ENCODE data around the gene MATN4. TPM values are rescaled to one million over a fixed set of nuclear protein-coding genes. Genes with fewer than 3 reads are reported as not detected.
A peak's percentile ranks its signal among the peaks of the same experiment; 100 is the strongest.

MATN4 gene
- polyA plus RNA-seq, 4 donors: 0.20 to 0.58 (median 0.40) TPM

DNA sequence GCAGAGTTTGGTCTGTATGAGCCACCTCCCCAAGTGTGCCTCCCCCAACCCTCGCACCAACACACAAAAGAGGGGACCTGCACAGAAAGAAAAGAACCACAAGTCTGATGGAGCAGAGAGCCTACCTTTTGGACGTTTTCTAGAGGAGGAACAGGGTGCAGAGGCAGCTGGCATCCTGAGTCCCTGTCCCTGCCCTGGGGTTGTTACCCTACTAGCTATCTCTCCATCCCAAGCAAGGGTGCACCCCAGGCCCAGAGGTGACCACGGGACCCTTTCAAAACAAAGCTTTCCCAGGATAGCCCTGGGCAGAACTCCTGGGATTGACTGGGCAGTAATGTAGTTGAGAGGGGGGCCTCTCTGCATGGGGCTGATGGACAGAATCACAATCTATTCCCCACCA lies 9.7 kb upstream of the MATN4 start:
- no peak for DNase-seq (ENCODE audit: low read depth in 4 of 4, low spot score in 3 of 4)

DNA sequence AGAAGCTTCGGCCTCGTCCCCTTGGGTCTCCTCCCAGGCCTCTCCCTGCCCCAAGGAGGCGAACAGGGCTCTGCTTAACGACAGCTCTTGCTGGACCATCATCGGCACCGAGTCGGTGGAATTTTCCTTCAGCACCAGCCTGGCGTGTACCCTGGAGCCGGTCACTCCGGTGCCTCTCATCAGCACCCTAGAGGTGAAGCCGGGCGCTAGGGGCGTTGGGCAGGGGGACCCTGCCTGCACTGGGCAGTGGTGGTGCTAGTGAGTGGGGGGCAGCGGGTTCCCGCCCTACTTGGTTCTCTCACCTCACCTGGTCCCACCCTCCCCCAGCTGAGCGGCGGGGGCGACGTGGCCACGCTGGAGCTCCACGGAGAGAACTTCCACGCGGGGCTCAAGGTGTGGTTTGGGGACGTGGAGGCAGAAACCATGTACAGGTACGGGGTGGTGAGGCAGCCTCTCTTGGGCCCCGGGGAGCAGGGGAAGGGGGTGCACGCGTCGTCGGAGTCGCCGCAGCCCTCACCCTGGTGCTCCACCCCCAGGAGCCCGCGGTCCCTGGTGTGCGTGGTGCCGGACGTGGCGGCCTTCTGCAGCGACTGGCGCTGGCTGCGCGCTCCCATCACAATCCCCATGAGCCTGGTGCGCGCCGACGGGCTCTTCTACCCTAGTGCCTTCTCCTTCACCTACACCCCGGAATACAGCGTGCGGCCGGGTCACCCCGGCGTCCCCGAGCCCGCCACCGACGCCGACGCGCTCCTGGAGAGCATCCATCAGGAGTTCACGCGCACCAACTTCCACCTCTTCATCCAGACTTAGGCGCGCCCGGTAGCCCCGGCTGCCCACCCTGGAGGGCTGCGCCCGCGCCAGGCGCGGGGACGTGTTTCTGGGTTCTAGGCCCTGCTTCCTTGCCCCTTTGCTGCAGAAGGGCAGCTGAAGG lies 8.3 kb upstream of the MATN4 start:
- no peak for DNase-seq (ENCODE audit: low read depth in 4 of 4, low spot score in 3 of 4)

GRCh38 chr20:45315672-45316071 lies 7.6 kb upstream of the MATN4 start:
- DNase-seq (ENCODE audit: low read depth in 4 of 4, low spot score in 3 of 4): no peak

DNA sequence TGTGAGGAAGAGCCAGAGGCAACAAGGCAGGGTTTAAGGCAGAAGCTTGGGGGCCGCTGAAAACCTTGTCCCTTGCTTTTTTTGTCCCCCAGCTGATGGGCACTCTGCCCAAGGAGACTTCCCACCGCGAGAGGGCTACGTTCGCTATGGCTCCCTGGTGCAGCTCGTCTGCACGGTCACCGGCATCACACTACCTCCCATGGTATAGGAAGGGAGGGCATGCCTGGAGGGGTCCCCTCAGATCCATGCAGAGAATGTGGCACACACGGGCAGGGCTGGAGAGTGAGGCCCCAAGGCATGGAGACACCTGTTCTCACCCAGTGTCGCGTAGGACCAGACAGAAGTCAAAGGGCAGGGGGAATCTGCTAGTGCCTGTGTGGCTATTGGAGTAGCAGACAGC lies 5.8 kb upstream of the MATN4 start:
- DNase-seq (ENCODE audit: low read depth in 4 of 4, low spot score in 3 of 4): no peak

GRCh38 chr20:45313065-45313695 lies 5.1 kb upstream of the MATN4 start:
- no peak for DNase-seq (ENCODE audit: low read depth in 4 of 4, low spot score in 3 of 4)

GRCh38 chr20:45312241-45312640 lies 4.1 kb upstream of the MATN4 start:
- no peak for DNase-seq (ENCODE audit: low read depth in 4 of 4, low spot score in 3 of 4)

GRCh38 chr20:45311589-45312211 lies 3.6 kb upstream of the MATN4 start:
- peak in 1 of 4 donors; percentile 20 for DNase-seq (ENCODE audit: low read depth in 4 of 4, low spot score in 3 of 4)

GRCh38 chr20:45309075-45309474 lies 976 bp upstream of the MATN4 start:
- no peak for DNase-seq (ENCODE audit: low read depth in 4 of 4, low spot score in 3 of 4)

DNA sequence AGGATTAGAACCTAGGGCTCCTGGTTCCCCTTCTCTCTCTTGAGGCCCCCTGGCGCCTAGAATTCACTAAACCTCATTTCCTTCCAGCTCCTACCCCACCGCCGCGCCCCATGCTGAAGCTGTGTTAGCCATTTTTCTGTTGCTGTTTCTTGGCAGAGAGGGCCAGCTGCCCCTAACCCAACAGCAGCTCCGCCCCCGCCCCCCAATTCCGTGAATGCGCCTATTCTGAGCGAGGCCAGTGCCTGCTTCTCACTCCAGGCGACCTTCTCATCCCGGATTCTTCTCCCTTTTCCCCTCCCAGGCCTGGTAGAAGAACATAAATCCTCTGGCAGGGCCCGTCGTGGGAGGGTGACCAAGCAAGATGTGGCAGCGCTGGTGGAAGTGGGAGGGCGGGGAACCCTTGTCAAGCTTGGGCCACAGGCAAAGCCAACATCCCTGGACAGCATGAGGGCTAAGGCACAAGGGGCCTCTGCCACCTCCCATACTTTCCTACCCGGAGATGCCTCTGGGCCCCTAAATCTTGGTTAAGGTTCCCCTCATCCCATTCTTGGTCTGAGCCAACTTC lies 941 bp downstream of the MATN4 start:
- peak in 1 of 4 donors; percentile 16 for DNase-seq (ENCODE audit: low read depth in 4 of 4, low spot score in 3 of 4)

DNA sequence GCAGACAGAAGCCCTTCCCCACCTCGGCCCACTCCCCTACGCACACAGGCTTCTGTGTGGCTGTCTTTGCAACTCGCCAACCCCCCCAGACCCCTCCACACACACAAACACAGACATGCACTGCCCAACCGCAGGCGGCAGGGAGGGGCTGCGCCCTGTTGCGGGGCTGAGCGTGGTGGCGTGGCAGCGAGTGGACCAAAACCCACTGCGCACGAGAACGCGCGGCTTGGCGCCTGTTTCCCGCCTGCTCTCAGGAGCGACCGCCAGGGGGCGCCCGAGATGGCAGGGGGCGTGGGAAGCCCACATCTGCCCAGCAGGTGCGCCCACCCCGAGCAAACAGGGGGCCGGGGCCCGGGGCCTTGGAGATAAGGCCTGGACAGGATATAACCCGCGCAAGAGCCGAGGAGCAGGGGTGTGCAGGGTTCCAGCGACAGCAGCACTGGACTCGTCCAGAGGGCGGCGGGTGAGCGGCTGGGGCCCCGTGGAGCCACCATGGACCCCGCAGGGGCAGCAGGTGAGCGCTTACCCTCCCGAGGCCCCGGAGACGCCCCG lies 1.6 kb downstream of the MATN4 start, which contains the start of gene RBPJL:
TSS of gene RBPJL (plus strand) at position 410 of the 552 bp plus-strand sequence. CDS start at position 493, 83 bp downstream.
- DNase-seq (ENCODE audit: low read depth in 4 of 4, low spot score in 3 of 4): no peak

DNA sequence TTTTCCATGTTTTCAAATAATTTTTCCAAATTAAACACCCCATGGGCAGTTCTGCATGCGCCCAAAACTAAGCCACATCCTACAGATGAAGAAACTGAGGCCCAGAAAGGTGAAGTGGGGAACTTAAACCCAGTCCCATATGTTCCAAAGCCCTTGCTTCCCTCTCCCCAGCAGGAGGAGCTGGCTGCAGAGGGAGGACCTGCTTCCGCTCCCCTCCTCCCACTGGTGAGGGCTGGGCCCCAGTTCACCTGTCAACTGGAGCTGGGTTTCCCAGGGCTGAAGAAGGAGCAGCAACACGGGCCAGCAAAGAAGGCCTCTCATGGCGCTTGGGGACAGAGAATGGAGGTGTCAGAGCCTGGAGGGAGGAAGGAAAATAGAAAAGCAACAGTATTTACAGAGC lies 2.8 kb downstream of the MATN4 start:
- no peak for DNase-seq (ENCODE audit: low read depth in 4 of 4, low spot score in 3 of 4)

DNA sequence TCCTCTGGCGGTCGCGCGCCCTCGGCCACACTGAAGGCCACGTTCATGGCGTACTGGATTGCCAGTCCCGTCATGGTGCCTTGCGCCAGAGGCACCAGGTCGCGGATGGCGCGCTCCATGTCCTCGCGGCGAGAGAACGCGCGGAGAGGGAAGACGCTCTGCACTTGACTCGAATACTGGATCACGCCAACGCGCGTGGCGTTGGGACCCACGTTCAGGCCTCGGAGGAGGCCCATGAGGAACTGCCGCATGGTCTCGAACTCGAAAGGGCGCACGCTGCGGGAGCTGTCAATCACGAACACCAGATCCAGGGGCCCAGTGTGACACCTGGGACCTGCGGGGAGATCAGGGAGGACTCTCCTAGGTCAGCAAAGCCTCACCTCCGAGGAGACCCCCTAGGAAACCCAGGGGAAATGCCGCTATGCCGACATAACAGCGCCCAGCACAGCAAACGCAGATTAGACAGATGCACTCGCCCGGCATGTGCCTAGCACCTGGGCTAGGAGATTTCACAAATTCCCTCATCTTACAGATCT lies 3.6 kb downstream of the MATN4 start:
- DNase-seq (ENCODE audit: low read depth in 4 of 4, low spot score in 3 of 4): no peak

DNA sequence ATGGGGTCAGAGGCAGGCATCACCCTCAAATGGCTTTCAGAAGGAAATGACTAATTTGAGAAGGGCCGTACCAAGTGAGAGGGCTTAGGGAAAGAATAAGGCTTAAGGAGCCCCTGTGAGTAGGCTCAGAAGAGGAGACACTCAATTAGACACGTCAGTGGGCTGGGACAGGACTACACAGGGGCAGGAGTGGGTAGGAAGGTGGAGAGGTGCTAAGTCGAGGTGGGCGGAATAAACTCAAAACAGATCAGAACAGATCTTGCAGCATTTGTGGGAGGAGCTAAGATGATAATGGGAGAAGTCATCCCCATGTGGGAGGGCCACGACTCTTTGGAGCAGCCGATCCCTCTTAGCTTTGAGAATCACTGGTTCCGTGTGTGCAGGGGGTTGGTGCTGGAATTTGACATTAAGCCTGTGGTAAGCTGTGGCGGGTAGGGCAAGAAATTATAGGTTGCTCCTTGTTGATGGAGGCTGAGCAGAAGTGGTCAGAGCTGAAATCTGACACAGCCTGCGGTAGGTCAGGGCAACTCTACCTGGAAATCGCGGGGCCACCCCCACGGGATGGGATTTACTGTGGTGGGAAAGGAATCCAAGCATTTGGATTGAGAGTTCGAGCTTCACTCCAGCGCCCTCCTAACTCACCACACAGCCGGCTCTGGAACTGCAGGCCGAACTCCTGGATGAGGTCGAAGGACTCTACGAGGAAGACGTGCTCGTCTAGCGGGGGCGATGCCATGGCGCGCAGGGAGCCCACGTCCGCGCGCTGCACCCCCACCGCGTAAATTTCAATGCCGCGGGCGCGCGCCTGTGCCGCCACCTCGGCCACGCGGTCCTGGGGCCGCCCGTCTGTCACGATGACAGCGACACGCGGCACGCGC lies 4.3 kb downstream of the MATN4 start:
- DNase-seq (ENCODE audit: low read depth in 4 of 4, low spot score in 3 of 4): no peak

GRCh38 chr20:45301824-45302271 lies 6.3 kb downstream of the MATN4 start:
- DNase-seq (ENCODE audit: low read depth in 4 of 4, low spot score in 3 of 4): no peak

DNA sequence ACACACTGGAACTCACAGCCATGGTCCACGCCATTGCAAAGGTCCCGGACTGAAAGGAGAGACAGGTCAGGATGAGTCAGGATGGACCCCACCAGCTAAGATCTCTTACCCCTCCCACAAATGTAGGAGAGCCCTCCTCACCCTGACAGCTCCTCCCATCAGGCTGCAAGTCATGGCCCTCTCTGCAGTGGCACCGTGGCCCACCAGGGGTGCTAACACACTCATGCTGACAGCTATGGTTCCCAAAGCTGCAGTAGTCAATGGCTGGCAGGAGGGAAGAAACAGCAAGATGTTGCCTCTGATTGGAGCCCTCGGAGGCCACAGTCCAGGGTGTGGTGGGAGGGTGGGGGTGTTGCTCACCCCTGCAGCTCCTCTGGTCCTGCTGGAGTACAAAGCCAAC lies 7.1 kb downstream of the MATN4 start:
- no peak for DNase-seq (ENCODE audit: low read depth in 4 of 4, low spot score in 3 of 4)

GRCh38 chr20:45299786-45300185 lies 8.3 kb downstream of the MATN4 start:
- DNase-seq (ENCODE audit: low read depth in 4 of 4, low spot score in 3 of 4): no peak

DNA sequence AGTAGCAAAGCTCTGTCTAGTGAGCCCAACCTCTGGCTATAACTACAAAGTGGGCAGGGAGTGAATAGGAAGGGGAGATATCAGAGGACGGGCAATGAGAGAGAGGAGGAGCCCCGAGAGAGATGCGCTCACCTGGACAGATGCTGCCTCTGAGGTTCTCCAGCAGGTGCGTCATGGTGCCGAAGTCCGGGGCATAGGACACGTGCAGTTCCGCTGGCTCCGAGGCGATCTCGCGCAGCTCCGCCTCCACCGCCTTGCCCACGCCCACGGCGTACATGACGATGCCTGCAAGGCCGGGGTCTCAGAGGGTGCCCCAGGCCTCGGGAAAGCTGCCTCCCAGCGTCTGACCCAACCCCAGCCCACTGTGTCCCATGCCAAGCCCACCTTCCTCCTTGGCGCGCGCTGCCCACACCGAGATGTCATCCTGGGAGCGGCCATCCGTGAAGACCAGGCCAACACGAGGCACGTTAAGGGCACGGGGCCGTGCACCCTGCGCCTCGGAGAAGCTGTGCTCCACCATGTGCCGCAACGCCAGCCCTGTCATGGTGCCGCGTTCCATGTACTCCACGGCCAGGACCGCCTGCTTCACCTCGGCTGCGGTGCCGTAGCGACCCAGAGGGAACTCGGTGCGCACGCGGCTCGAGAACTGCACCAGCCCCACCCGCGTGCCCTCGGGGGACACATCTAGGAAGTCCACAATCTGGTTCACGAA lies 10.2 kb downstream of the MATN4 start:
- no peak for DNase-seq (ENCODE audit: low read depth in 4 of 4, low spot score in 3 of 4)

GRCh38 chr20:45294659-45295058 lies 13.4 kb downstream of the MATN4 start:
- no peak for DNase-seq (ENCODE audit: low read depth in 4 of 4, low spot score in 3 of 4)

DNA sequence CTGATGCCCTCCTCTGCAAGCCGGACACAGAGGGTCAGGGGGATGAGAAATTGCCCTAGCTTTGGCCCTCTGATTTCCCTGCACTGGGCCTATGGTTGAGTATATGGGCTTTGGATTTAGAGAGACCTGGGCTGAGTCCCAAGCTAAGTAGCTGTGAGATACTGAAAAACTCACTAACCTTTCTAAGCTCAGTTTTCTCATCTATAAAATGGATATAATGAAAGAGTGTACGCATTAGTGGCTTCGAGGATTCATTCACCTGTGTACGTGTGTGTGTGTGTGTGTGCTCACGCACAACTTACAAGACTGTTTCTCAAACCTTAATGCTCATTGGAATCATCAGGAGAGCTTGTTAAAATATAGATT lies 14.1 kb downstream of the MATN4 start:
- no peak for DNase-seq (ENCODE audit: low read depth in 4 of 4, low spot score in 3 of 4)

All from right renal pelvis (tissue), 4 donors.